Measurements from ENCODE around the gene LCE1D.

The LCE1D gene

DNA sequence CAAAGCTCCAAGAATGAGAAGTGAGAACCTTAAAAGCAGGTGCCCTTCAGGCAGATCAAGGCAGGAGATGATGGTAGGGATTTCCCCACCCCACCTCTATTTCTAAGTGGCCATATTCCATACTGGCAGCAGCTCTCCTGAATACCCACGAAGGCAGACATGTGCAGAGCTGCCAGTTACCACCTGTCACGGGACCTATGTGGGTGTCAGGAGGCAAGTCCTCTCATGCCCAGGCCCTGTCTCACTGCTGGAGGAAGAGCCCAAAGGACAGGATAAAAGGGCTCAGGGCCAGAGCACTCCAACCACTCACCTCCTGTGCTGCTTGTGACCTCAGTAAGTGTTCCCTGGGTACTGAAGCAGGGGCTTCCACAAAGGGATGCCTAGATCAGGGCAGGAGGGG, 14.5 kb downstream of the LCE1D start:
- H2AK5ac ChIP-seq (ENCODE audit: low read length, severe bottlenecking), result no peak overlapping the region
- H3K9ac ChIP-seq (ENCODE audit: low read length), result no peak overlapping the region
- no peak overlapping the region for H2BK15ac ChIP-seq (ENCODE audit: low read depth, poor library complexity, severe bottlenecking)
- H4K8ac ChIP-seq (ENCODE audit: low read length), result no peak overlapping the region
- no peak overlapping the region for H3K4me2 ChIP-seq (ENCODE audit: low read length, poor library complexity, severe bottlenecking)
- no peaks in the 10 kb centered on the region for H3K36me3 ChIP-seq (ENCODE audit: control insufficient read depth in 1 of 2, insufficient read depth in 2 of 2, low read depth in 1 of 2, low read length in 2 of 2)
- H3K18ac ChIP-seq (ENCODE audit: low read depth in 1 of 2, low read length in 2 of 2), result no peak overlapping the region
- no peaks in the 10 kb centered on the region for H3K4me1 ChIP-seq (ENCODE audit: control insufficient read depth, insufficient read depth, low read depth, low read length)
- H2BK12ac ChIP-seq (ENCODE audit: low read length in 2 of 2), result no peak overlapping the region
- no peak overlapping the region for H2AFZ ChIP-seq (ENCODE audit: low read depth, low read length)
- H3K4me3 ChIP-seq (ENCODE audit: insufficient read depth in 1 of 2, low read depth in 1 of 2, low read length in 2 of 2), result no peak overlapping the region
- no peak overlapping the region for H4K91ac ChIP-seq (ENCODE audit: low read length)
- H2BK5ac ChIP-seq (ENCODE audit: low read depth, low read length, poor library complexity, severe bottlenecking), result no peak overlapping the region
- DNase-seq, result no peak
- no peak overlapping the region for H3K4ac ChIP-seq (ENCODE audit: low read depth in 1 of 2, low read length in 2 of 2)
- H3K27me3 ChIP-seq (ENCODE audit: control insufficient read depth in 1 of 2, insufficient read depth in 1 of 2, low read length in 2 of 2), result no peaks in the 10 kb centered on the region
- 45% methylated on average over 2 of the region's 2 CpGs for WGBS
- no peaks in the 10 kb centered on the region for H3K79me1 ChIP-seq (replicated peaks; ENCODE audit: low read length, poor library complexity, severe bottlenecking)
- H3K23ac ChIP-seq (ENCODE audit: low read length in 2 of 2), result no peak overlapping the region
- no peaks in the 10 kb centered on the region for H3K9me3 ChIP-seq (ENCODE audit: control insufficient read depth, low read length)
- no peak overlapping the region for H3K14ac ChIP-seq (ENCODE audit: low read length in 2 of 2)
- no peak overlapping the region for H2BK120ac ChIP-seq (ENCODE audit: low read depth, low read length)
- H3K27ac ChIP-seq (ENCODE audit: low read length, poor library complexity, severe bottlenecking), result no peak overlapping the region

DNA sequence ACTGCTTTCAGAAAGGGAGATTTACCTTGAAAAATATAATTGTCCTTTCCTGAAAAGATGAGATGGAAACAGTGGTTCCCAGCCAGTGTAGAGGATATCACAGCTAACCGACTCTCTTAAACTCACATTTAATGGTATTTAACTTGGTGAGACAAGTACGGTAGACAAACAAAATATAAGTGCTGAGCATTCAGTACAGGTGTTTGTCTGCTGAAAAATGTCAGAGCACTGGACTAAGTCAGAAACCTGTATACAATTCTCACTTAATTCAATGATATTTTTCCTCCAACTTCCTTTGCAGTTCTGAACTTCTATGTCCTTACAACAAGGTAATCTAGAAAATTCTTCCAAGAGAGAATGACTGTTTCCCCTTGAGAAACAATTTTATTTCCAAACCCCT, 15.2 kb downstream of the LCE1D start, which contains the start of gene LCE1B:
Gene LCE1B (plus strand): TSS at position 301 of the 400 bp plus-strand sequence. CDS start 476 bp downstream, outside the sequence.
- Histone ChIP-seq H4K8ac (ENCODE audit: low read length) (no peak within 1 kb of the TSS), H3K18ac (ENCODE audit: low read depth in 1 of 2, low read length in 2 of 2) (no peak within 1 kb of the TSS), H2BK120ac (ENCODE audit: low read depth, low read length) (no peak within 1 kb of the TSS), H3K36me3 (ENCODE audit: control insufficient read depth in 1 of 2, insufficient read depth in 2 of 2, low read depth in 1 of 2, low read length in 2 of 2) (no peaks in the 10 kb centered on the region), H3K27me3 (ENCODE audit: control insufficient read depth in 1 of 2, insufficient read depth in 1 of 2, low read length in 2 of 2) (no peaks in the 10 kb centered on the region), H3K4me1 (ENCODE audit: control insufficient read depth, insufficient read depth, low read depth, low read length) (no peaks in the 10 kb centered on the region), H3K4me3 (ENCODE audit: insufficient read depth in 1 of 2, low read depth in 1 of 2, low read length in 2 of 2) (no peak within 1 kb of the TSS), H3K14ac (ENCODE audit: low read length in 2 of 2) (no peak within 1 kb of the TSS), H3K9me3 (ENCODE audit: control insufficient read depth, low read length) (no peaks in the 10 kb centered on the region), H2BK5ac (ENCODE audit: low read depth, low read length, poor library complexity, severe bottlenecking) (no peak within 1 kb of the TSS), H3K4ac (ENCODE audit: low read depth in 1 of 2, low read length in 2 of 2) (no peak within 1 kb of the TSS), H2BK15ac (ENCODE audit: low read depth, poor library complexity, severe bottlenecking) (no peak within 1 kb of the TSS), H3K23ac (ENCODE audit: low read length in 2 of 2) (no peak within 1 kb of the TSS), H3K79me1 (replicated peaks; ENCODE audit: low read length, poor library complexity, severe bottlenecking) (no peaks in the 10 kb centered on the region), H4K91ac (ENCODE audit: low read length) (no peak within 1 kb of the TSS), H2AK5ac (ENCODE audit: low read length, severe bottlenecking) (no peak within 1 kb of the TSS), H3K4me2 (ENCODE audit: low read length, poor library complexity, severe bottlenecking) (no peak within 1 kb of the TSS), H2BK12ac (ENCODE audit: low read length in 2 of 2) (no peak within 1 kb of the TSS), H3K27ac (ENCODE audit: low read length, poor library complexity, severe bottlenecking) (no peak within 1 kb of the TSS), H2AFZ (ENCODE audit: low read depth, low read length) (no peak within 1 kb of the TSS), H3K9ac (ENCODE audit: low read length) (no peak within 1 kb of the TSS)
- no peak for DNase-seq
- WGBS, result 100% methylated on average over 1 of the region's 2 CpGs

DNA sequence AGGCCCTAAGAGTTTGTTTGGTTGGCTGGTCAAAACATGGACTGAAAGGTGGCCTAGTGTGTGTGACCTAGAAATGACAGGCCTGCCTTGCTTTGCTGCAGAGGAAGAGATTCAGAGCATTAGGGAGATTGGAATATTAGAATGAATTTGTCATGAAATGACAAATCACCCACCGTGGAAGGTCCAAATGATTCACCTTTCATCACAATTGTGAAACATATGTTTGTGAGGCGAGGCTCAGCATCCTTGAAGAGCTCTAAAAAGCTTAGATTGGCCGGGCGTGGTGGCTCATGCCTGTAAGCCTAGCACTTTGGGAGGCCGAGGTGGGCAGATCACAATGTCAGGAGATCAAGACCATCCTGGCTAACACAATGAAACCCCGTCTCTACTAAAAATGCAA, 20.8 kb downstream of the LCE1D start:
- H3K27ac ChIP-seq (ENCODE audit: low read length, poor library complexity, severe bottlenecking), result no peak overlapping the region
- H2AK5ac ChIP-seq (ENCODE audit: low read length, severe bottlenecking), result no peak overlapping the region
- DNase-seq, result no peak
- no peak overlapping the region for H3K14ac ChIP-seq (ENCODE audit: low read length in 2 of 2)
- no peak overlapping the region for H3K4ac ChIP-seq (ENCODE audit: low read depth in 1 of 2, low read length in 2 of 2)
- no peak overlapping the region for H2AFZ ChIP-seq (ENCODE audit: low read depth, low read length)
- H3K27me3 ChIP-seq (ENCODE audit: control insufficient read depth in 1 of 2, insufficient read depth in 1 of 2, low read length in 2 of 2), result no peaks in the 10 kb centered on the region
- no peak overlapping the region for H2BK5ac ChIP-seq (ENCODE audit: low read depth, low read length, poor library complexity, severe bottlenecking)
- no peak overlapping the region for H2BK120ac ChIP-seq (ENCODE audit: low read depth, low read length)
- no peak overlapping the region for H3K9ac ChIP-seq (ENCODE audit: low read length)
- H2BK12ac ChIP-seq (ENCODE audit: low read length in 2 of 2), result no peak overlapping the region
- WGBS, result 65% methylated on average over 6 of the region's 6 CpGs
- H3K23ac ChIP-seq (ENCODE audit: low read length in 2 of 2), result no peak overlapping the region
- H4K8ac ChIP-seq (ENCODE audit: low read length), result no peak overlapping the region
- no peaks in the 10 kb centered on the region for H3K4me1 ChIP-seq (ENCODE audit: control insufficient read depth, insufficient read depth, low read depth, low read length)
- no peak overlapping the region for H3K4me3 ChIP-seq (ENCODE audit: insufficient read depth in 1 of 2, low read depth in 1 of 2, low read length in 2 of 2)
- no peaks in the 10 kb centered on the region for H3K79me1 ChIP-seq (replicated peaks; ENCODE audit: low read length, poor library complexity, severe bottlenecking)
- no peak overlapping the region for H3K4me2 ChIP-seq (ENCODE audit: low read length, poor library complexity, severe bottlenecking)
- H3K36me3 ChIP-seq (ENCODE audit: control insufficient read depth in 1 of 2, insufficient read depth in 2 of 2, low read depth in 1 of 2, low read length in 2 of 2), result no peaks in the 10 kb centered on the region
- no peak overlapping the region for H3K18ac ChIP-seq (ENCODE audit: low read depth in 1 of 2, low read length in 2 of 2)
- H4K91ac ChIP-seq (ENCODE audit: low read length), result no peak overlapping the region
- H3K9me3 ChIP-seq (ENCODE audit: control insufficient read depth, low read length), result no peaks in the 10 kb centered on the region
- no peak overlapping the region for H2BK15ac ChIP-seq (ENCODE audit: low read depth, poor library complexity, severe bottlenecking)

DNA sequence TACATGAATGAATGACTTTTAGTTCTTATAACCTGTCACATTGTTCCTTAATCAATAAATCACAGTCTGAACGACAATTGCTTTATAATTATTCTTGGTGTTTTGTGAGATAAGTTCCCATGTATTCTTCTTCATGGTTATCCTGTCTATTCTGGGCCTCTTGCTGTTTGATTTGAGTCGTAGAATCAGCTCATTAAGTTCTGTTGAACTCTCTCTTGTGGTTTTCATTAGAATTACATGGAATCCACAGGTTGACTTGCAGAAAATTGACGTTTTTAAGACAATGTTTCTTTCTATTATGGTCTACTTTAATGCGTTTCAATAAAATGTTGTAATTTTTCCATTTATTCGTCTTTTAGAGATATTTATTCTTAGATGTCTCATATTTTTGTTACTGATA, 26.8 kb downstream of the LCE1D start:
- DNase-seq, result no peak
- Histone ChIP-seq H3K27ac (ENCODE audit: low read length, poor library complexity, severe bottlenecking) (no peak overlapping the region), H4K8ac (ENCODE audit: low read length) (no peak overlapping the region), H2AFZ (ENCODE audit: low read depth, low read length) (no peak overlapping the region), H3K36me3 (ENCODE audit: control insufficient read depth in 1 of 2, insufficient read depth in 2 of 2, low read depth in 1 of 2, low read length in 2 of 2) (no peaks in the 10 kb centered on the region), H2BK5ac (ENCODE audit: low read depth, low read length, poor library complexity, severe bottlenecking) (no peak overlapping the region), H2BK15ac (ENCODE audit: low read depth, poor library complexity, severe bottlenecking) (no peak overlapping the region), H4K91ac (ENCODE audit: low read length) (no peak overlapping the region), H3K9ac (ENCODE audit: low read length) (no peak overlapping the region), H3K23ac (ENCODE audit: low read length in 2 of 2) (no peak overlapping the region), H3K27me3 (ENCODE audit: control insufficient read depth in 1 of 2, insufficient read depth in 1 of 2, low read length in 2 of 2) (peaks cover 0 to 9% of the 10 kb centered on the region in 2 experiments), H2BK120ac (ENCODE audit: low read depth, low read length) (no peak overlapping the region), H2BK12ac (ENCODE audit: low read length in 2 of 2) (no peak overlapping the region), H3K79me1 (replicated peaks; ENCODE audit: low read length, poor library complexity, severe bottlenecking) (no peaks in the 10 kb centered on the region), H3K9me3 (ENCODE audit: control insufficient read depth, low read length) (no peaks in the 10 kb centered on the region), H3K4me3 (ENCODE audit: insufficient read depth in 1 of 2, low read depth in 1 of 2, low read length in 2 of 2) (no peak overlapping the region), H3K14ac (ENCODE audit: low read length in 2 of 2) (no peak overlapping the region), H3K4me1 (ENCODE audit: control insufficient read depth, insufficient read depth, low read depth, low read length) (no peaks in the 10 kb centered on the region), H2AK5ac (ENCODE audit: low read length, severe bottlenecking) (no peak overlapping the region), H3K4ac (ENCODE audit: low read depth in 1 of 2, low read length in 2 of 2) (no peak overlapping the region), H3K18ac (ENCODE audit: low read depth in 1 of 2, low read length in 2 of 2) (no peak overlapping the region), H3K4me2 (ENCODE audit: low read length, poor library complexity, severe bottlenecking) (no peak overlapping the region)
- 27% methylated on average over 1 of the region's 5 CpGs for WGBS
